Measurements from ENCODE around the gene DDX56. TPM values are rescaled to one million over a fixed set of nuclear protein-coding genes. Genes with fewer than 3 reads are reported as not detected.

DDX56 gene
- total and polyA plus RNA-seq, 2 donors (not counting 1 experiment from before 2014, with no cell fraction given): 36.0 to 44.4 TPM

DNA sequence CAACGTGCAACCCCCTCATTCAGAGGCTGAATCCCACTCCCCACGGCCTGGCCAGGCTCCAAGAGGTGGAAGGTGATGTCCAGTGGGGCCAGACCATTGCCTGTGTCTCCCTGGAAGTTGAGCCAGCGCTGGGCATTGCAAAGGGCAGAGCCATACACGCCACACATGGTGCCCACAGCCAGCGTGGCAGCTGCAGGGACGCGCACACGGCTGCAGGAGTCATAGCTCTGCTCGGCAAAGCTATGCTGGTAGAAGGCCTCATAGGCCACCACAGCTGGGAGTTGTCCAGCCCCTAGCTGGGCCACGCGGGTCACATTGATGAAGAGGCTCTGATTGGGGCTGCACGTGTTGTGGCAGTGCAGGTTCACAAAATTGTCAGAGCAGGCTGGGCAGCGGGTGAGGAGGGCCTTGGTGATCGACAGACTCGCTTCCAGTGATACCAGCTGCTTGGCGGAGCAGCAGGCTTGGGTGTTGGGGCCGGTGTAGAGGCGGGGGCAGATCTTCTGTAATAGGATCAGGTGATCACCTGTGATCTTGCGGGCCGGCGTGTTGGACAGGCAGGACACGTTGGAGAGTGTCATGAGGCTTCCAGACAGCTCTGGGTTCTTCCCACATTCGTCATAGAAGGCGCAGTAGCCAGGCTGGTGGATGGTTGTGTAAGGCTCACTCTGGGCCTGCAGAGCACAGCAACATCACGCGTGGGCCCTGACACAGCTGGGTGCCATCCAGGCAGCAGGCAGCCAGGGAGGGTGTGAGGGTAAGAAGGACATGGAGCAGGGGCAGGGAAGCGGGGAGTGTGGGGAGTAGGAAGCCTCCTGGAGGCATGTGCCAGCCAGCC lies 33.8 kb downstream of the DDX56 start:
- H3K27me3 ChIP-seq (ENCODE audit: control insufficient read depth, insufficient read depth, low read length): no peaks in the 10 kb centered on the region
- TF ChIP-seq, protein P1, sequence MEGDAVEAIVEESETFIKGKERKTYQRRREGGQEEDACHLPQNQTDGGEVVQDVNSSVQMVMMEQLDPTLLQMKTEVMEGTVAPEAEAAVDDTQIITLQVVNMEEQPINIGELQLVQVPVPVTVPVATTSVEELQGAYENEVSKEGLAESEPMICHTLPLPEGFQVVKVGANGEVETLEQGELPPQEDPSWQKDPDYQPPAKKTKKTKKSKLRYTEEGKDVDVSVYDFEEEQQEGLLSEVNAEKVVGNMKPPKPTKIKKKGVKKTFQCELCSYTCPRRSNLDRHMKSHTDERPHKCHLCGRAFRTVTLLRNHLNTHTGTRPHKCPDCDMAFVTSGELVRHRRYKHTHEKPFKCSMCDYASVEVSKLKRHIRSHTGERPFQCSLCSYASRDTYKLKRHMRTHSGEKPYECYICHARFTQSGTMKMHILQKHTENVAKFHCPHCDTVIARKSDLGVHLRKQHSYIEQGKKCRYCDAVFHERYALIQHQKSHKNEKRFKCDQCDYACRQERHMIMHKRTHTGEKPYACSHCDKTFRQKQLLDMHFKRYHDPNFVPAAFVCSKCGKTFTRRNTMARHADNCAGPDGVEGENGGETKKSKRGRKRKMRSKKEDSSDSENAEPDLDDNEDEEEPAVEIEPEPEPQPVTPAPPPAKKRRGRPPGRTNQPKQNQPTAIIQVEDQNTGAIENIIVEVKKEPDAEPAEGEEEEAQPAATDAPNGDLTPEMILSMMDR (conservative IDR thresholded peaks at IDR 0.05 in 1 of 2, IDR thresholded peaks at IDR 0.05 in 1 of 2; ENCODE audit: low read depth in 1 of 2, low read length in 2 of 2): no peak
- TF ChIP-seq EZH2 (IDR thresholded peaks at IDR 0.05; ENCODE audit: low read length, missing control alignments): no peak
- no peaks in the 10 kb centered on the region for H3K36me3 ChIP-seq (ENCODE audit: control insufficient read depth, insufficient read depth, low read length)
- H2AFZ ChIP-seq (ENCODE audit: low read length): no peak overlapping the region
- peaks cover 2% of the 10 kb centered on the region for H3K4me1 ChIP-seq (ENCODE audit: control insufficient read depth, extremely low read depth, insufficient read depth, low read length)
- no peak for DNase-seq (ENCODE audit: low read depth in 2 of 2)
- no peaks in the 10 kb centered on the region for H4K20me1 ChIP-seq (ENCODE audit: control insufficient read depth, extremely low read depth, insufficient read depth, low read length)
- H3K9ac ChIP-seq (ENCODE audit: insufficient read depth, low read length): no peak overlapping the region
- H3K4me2 ChIP-seq (ENCODE audit: extremely low read depth, insufficient read depth, low read length): no peak overlapping the region
- no peaks in the 10 kb centered on the region for H3K9me3 ChIP-seq (ENCODE audit: control insufficient read depth, insufficient read depth, low read depth, low read length)
- H3K4me3 ChIP-seq (replicated peaks in 1 of 4; ENCODE audit: control extremely low read depth in 1 of 4, insufficient read depth in 1 of 4, low read depth in 3 of 4, low read length in 4 of 4): no peak overlapping the region
- H3K27ac ChIP-seq (ENCODE audit: insufficient read depth, low read length): no peak overlapping the region
- H3K79me2 ChIP-seq (ENCODE audit: control insufficient read depth, insufficient read depth, low read length): no peaks in the 10 kb centered on the region

DNA sequence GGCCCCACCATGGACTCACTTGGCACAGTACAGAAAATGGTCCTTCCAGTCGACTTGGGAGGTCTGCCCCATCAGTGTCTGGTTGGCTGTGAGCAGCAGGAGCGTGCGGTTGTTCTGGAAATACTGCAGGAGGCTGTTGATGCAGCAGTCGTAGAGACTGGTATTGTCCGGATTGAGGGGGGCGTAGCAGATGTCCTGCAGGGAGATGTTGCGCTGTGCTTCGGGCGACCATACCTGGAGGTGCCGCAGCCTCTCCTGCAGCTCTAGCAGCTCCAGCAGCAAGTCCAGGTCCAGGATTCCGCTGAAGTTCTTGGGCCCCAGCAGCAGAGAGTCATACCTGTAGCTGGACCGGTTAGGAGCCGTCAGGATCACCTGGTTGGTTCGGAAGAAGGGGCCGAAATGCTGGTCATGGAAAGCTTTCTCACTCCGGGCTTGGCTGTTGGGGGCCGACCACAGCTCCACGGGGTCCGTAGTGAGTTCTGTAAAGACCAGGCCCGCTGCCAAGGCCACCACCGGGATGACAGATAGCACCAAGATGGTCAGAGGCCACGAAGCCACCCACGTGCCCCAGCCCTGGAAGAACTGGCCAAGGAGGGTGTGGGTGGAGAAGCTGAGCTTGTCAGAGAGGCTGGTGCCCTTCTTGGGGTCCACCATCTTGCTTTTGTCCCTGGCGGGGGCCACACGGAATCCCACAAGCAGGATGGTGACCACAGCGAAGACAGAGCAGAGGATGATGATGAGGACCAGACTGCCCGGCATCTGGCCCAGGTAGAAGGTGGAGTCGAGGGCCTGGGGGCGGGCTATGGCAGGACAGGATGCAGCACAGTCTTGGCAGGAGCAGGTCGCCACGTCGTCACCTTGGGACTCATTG lies 34.7 kb downstream of the DDX56 start:
- no peak for DNase-seq (ENCODE audit: low read depth in 2 of 2)
- no peak overlapping the region for H3K9ac ChIP-seq (ENCODE audit: insufficient read depth, low read length)
- H3K27me3 ChIP-seq (ENCODE audit: control insufficient read depth, insufficient read depth, low read length): no peaks in the 10 kb centered on the region
- no peak overlapping the region for H3K4me2 ChIP-seq (ENCODE audit: extremely low read depth, insufficient read depth, low read length)
- no peaks in the 10 kb centered on the region for H4K20me1 ChIP-seq (ENCODE audit: control insufficient read depth, extremely low read depth, insufficient read depth, low read length)
- peaks cover 5% of the 10 kb centered on the region for H3K4me1 ChIP-seq (ENCODE audit: control insufficient read depth, extremely low read depth, insufficient read depth, low read length)
- no peak overlapping the region for H3K4me3 ChIP-seq (replicated peaks in 1 of 4; ENCODE audit: control extremely low read depth in 1 of 4, insufficient read depth in 1 of 4, low read depth in 3 of 4, low read length in 4 of 4)
- no peaks in the 10 kb centered on the region for H3K79me2 ChIP-seq (ENCODE audit: control insufficient read depth, insufficient read depth, low read length)
- no peaks in the 10 kb centered on the region for H3K36me3 ChIP-seq (ENCODE audit: control insufficient read depth, insufficient read depth, low read length)
- TF ChIP-seq, protein P1 (conservative IDR thresholded peaks at IDR 0.05 in 1 of 2, IDR thresholded peaks at IDR 0.05 in 1 of 2; ENCODE audit: low read depth in 1 of 2, low read length in 2 of 2): no peak
- no peak for TF ChIP-seq EZH2 (IDR thresholded peaks at IDR 0.05; ENCODE audit: low read length, missing control alignments)
- no peaks in the 10 kb centered on the region for H3K9me3 ChIP-seq (ENCODE audit: control insufficient read depth, insufficient read depth, low read depth, low read length)
- H3K27ac ChIP-seq (ENCODE audit: insufficient read depth, low read length): no peak overlapping the region
- no peak overlapping the region for H2AFZ ChIP-seq (ENCODE audit: low read length)

DNA sequence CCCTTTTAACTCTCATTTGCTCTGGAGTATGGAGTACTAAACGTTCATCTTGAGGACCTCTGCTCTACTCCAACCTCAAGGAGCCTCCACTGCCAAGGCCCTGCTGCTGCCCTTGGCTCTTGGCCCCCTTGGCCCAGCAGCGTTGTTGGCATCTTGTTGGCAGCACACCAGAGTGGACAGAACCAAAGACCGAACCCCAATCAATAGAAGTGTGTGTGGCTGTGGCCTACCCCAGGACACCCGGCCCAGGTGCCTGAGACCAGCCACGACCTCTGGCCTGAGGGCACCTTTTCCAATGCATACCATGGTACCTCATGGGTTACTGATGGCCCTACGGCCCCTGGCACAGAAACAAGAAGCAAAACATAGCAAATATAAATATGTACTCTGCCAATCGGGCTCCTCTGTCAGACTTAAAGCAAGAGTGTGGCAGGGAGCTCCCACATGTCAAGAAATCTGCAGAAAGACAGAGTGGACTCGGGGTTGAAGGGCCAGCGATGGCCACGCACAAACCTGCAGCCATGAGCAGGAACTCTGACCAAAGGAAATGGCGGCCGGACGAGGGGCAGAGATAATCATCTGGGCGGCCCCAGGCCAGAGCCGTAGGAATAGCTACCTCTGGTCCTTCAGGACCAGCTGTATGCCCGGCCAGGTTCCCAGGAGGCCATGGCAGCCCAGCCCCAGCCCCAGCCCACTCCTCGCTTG lies 35.5 kb downstream of the DDX56 start:
- no peak for DNase-seq (ENCODE audit: low read depth in 2 of 2)
- Histone ChIP-seq H2AFZ (ENCODE audit: low read length) (no peak overlapping the region), H3K4me3 (replicated peaks in 1 of 4; ENCODE audit: control extremely low read depth in 1 of 4, insufficient read depth in 1 of 4, low read depth in 3 of 4, low read length in 4 of 4) (no peak overlapping the region)

More for the DNA sequence above, 35.5 kb downstream of the DDX56 start:
- TF ChIP-seq, protein P1 (conservative IDR thresholded peaks at IDR 0.05 in 1 of 2, IDR thresholded peaks at IDR 0.05 in 1 of 2; ENCODE audit: low read depth in 1 of 2, low read length in 2 of 2): no peak
- no peak for TF ChIP-seq EZH2 (IDR thresholded peaks at IDR 0.05; ENCODE audit: low read length, missing control alignments)
- no peaks in the 10 kb centered on the region for H3K9me3 ChIP-seq (ENCODE audit: control insufficient read depth, insufficient read depth, low read depth, low read length)
- H3K36me3 ChIP-seq (ENCODE audit: control insufficient read depth, insufficient read depth, low read length): no peaks in the 10 kb centered on the region
- H4K20me1 ChIP-seq (ENCODE audit: control insufficient read depth, extremely low read depth, insufficient read depth, low read length): no peaks in the 10 kb centered on the region
- H3K4me1 ChIP-seq (ENCODE audit: control insufficient read depth, extremely low read depth, insufficient read depth, low read length): peaks cover 9% of the 10 kb centered on the region
- H3K4me2 ChIP-seq (ENCODE audit: extremely low read depth, insufficient read depth, low read length): no peak overlapping the region
- H3K9ac ChIP-seq (ENCODE audit: insufficient read depth, low read length): no peak overlapping the region
- H3K27me3 ChIP-seq (ENCODE audit: control insufficient read depth, insufficient read depth, low read length): no peaks in the 10 kb centered on the region
- no peak overlapping the region for H3K27ac ChIP-seq (ENCODE audit: insufficient read depth, low read length)
- H3K79me2 ChIP-seq (ENCODE audit: control insufficient read depth, insufficient read depth, low read length): no peaks in the 10 kb centered on the region

Data from fibroblast of lung (primary cell).